Measurements from ENCODE around the gene PIGM.

GRCh38 chr1:160074865-160075264, 43.1 kb upstream of the PIGM start:
- TF ChIP-seq POLR2A (IDR thresholded peaks at IDR 0.05) = no peak
- no peak for TF ChIP-seq EP300 (IDR thresholded peaks at IDR 0.05; ENCODE audit: low read depth)

Data from transverse colon (tissue), 1 donor.